GM19467 (cell line): ENCODE measurements around the gene ARHGAP15.

Source experiments
- ATAC-seq: cut with Tn5 transposase; IDR thresholded peaks from one replicate; pipeline ENCODE4 v1.9.1; 2021; ENCODE audit warnings: mild to moderate bottlenecking, moderate library complexity; ENCODE audit not compliant: unreplicated experiment

The ARHGAP15 gene

GRCh38 chr2:143559147-143559546, 429.9 kb downstream of the ARHGAP15 start:
- no peak for ATAC-seq

- ATAC-seq = no peak
Observed at GRCh38 chr2:143560724-143561123, 431.5 kb downstream of the ARHGAP15 start.

- peak; percentile 97 for ATAC-seq
Observed at GRCh38 chr2:143564419-143564818, 435.2 kb downstream of the ARHGAP15 start.

GRCh38 chr2:143571747-143572146, 442.5 kb downstream of the ARHGAP15 start:
- ATAC-seq = no peak

GRCh38 chr2:143572421-143572820, 443.2 kb downstream of the ARHGAP15 start:
- no peak for ATAC-seq

GRCh38 chr2:143574069-143574468, 444.9 kb downstream of the ARHGAP15 start:
- ATAC-seq = no peak

- ATAC-seq = no peak
Observed at GRCh38 chr2:143575340-143575739, 446.1 kb downstream of the ARHGAP15 start.

- ATAC-seq = no peak
Observed at GRCh38 chr2:143577489-143577888, 448.3 kb downstream of the ARHGAP15 start.

- no peak for ATAC-seq
Observed at GRCh38 chr2:143579456-143579855, 450.2 kb downstream of the ARHGAP15 start.

- no peak for ATAC-seq
Observed at GRCh38 chr2:143581134-143581533, 451.9 kb downstream of the ARHGAP15 start.

GRCh38 chr2:143582046-143582747, 453.0 kb downstream of the ARHGAP15 start:
- ATAC-seq = no peak

- ATAC-seq = no peak
Observed at GRCh38 chr2:143584936-143585335, 455.7 kb downstream of the ARHGAP15 start.

GRCh38 chr2:143586119-143586518, 456.9 kb downstream of the ARHGAP15 start:
- ATAC-seq = no peak

- no peak for ATAC-seq
Observed at GRCh38 chr2:143588746-143589145, 459.5 kb downstream of the ARHGAP15 start.

- ATAC-seq = no peak
Observed at GRCh38 chr2:143594161-143594560, 464.9 kb downstream of the ARHGAP15 start.

GRCh38 chr2:143594745-143595144, 465.5 kb downstream of the ARHGAP15 start:
- no peak for ATAC-seq

GRCh38 chr2:143600116-143600515, 470.9 kb downstream of the ARHGAP15 start:
- no peak for ATAC-seq

- ATAC-seq = no peak
Observed at GRCh38 chr2:143601828-143602227, 472.6 kb downstream of the ARHGAP15 start.

GRCh38 chr2:143603035-143603655, 473.9 kb downstream of the ARHGAP15 start:
- ATAC-seq = no peak

GRCh38 chr2:143603846-143604565, 474.8 kb downstream of the ARHGAP15 start:
- no peak for ATAC-seq

- ATAC-seq = no peak
Observed at GRCh38 chr2:143604566-143604959, 475.3 kb downstream of the ARHGAP15 start.
